IMR-90 (cell line): ENCODE data around the gene SPSB4. TPM values are rescaled to one million over a fixed set of nuclear protein-coding genes. Genes with fewer than 3 reads are reported as not detected.
A peak's percentile ranks its signal among the peaks of the same experiment; 100 is the strongest.

Source experiments
- ATAC-seq: fragments of 200-7000 bp; cut with Tn5 transposase; 2 replicates; pipeline ENCODE4 v1.9.1; 2020; ENCODE audit warnings: low read depth, mild to moderate bottlenecking, moderate library complexity
- BruUV-seq: library from RNA; stranded (reverse); fragments of 400-500 nt; replicated peaks from 2 replicates; lab custom pipeline; 2021; lab: Mats Ljungman, UMichigan
- CTCF ChIA-PET: fragments of 300-600 bp; formaldehyde crosslinking; extraction: SDS; loops from one replicate; lab custom pipeline; 2021; ENCODE audit warnings: antibody characterized with exemption; lab: Yijun Ruan, JAX
- POLR2A ChIA-PET: fragments of 300-600 bp; sonication (Branson Sonifier 250); formaldehyde crosslinking; loops from one replicate; lab custom pipeline; 2022; ENCODE audit warnings: antibody characterized with exemption; ENCODE audit not compliant: unreplicated experiment; lab: Charles Lee
- DNase-seq: peaks from one replicate; pipeline ENCODE4 v3.0.0; 2013
- H2AFZ ChIP-seq: replicated peaks from 2 replicates; pipeline ENCODE3; 2013; ENCODE audit warnings: low read length, mild to moderate bottlenecking; ENCODE audit not compliant: poor library complexity
- H2AK5ac ChIP-seq: 2 replicates; pipeline ENCODE4 v1.6.1; 2013; ENCODE audit warnings: low read depth, low read length, inconsistent platforms
- H2AK9ac ChIP-seq: replicated peaks from 2 replicates; pipeline ENCODE3; 2013; ENCODE audit warnings: mild to moderate bottlenecking, low read depth, low read length, moderate library complexity; ENCODE audit not compliant: poor library complexity
- H2BK120ac ChIP-seq: 2 replicates; pipeline ENCODE4 v1.6.1; 2013; ENCODE audit warnings: low read depth, low read length, inconsistent platforms
- H2BK15ac ChIP-seq: 3 replicates; pipeline ENCODE4 v1.6.1; 2013; ENCODE audit warnings: low read depth, low read length, inconsistent platforms
- H2BK20ac ChIP-seq: 2 replicates; pipeline ENCODE4 v1.6.1; 2013; ENCODE audit warnings: low read depth, mild to moderate bottlenecking, inconsistent platforms, low read length, moderate library complexity
- H2BK5ac ChIP-seq: 2 replicates; pipeline ENCODE4 v1.6.1; 2013; ENCODE audit warnings: mild to moderate bottlenecking, low read depth, low read length, inconsistent platforms; ENCODE audit not compliant: poor library complexity, severe bottlenecking
- H3K14ac ChIP-seq: replicated peaks from 2 replicates; pipeline ENCODE4 v1.6.1; 2013; ENCODE audit warnings: low read depth, low read length, inconsistent platforms
- H3K18ac ChIP-seq: 2 replicates; pipeline ENCODE4 v1.6.1; 2013; ENCODE audit warnings: low read depth, low read length, control low read depth
- H3K23ac ChIP-seq: 2 replicates; pipeline ENCODE4 v1.6.1; 2013; ENCODE audit warnings: low read depth, low read length, inconsistent platforms
- H3K27ac ChIP-seq: 2 replicates; pipeline ENCODE4 v1.5.1; 2013; ENCODE audit warnings: mild to moderate bottlenecking, control low read depth, low read length; ENCODE audit not compliant: insufficient read depth
- H3K27me3 ChIP-seq: 2 replicates; pipeline ENCODE4 v1.6.1; 2013; ENCODE audit warnings: low read length; ENCODE audit not compliant: control insufficient read depth, insufficient read depth
- H3K36me3 ChIP-seq: 2 replicates; pipeline ENCODE4 v1.6.1; 2013; ENCODE audit warnings: low read length, mixed read lengths; ENCODE audit not compliant: control insufficient read depth, insufficient read depth
- H3K4ac ChIP-seq: 2 replicates; pipeline ENCODE4 v1.6.1; 2013; ENCODE audit warnings: low read depth, low read length, inconsistent platforms
- H3K4me1 ChIP-seq: 2 replicates; pipeline ENCODE4 v1.6.1; 2013; ENCODE audit warnings: low read length, mixed read lengths; ENCODE audit not compliant: control insufficient read depth, insufficient read depth
- H3K4me2 ChIP-seq: 2 replicates; pipeline ENCODE4 v1.6.1; 2013; ENCODE audit warnings: low read depth, mild to moderate bottlenecking, control low read depth, low read length, moderate library complexity
- H3K4me3 ChIP-seq: 2 replicates; pipeline ENCODE4 v1.5.1; 2013; ENCODE audit warnings: low read depth, mild to moderate bottlenecking, control low read depth, low read length, moderate library complexity; ENCODE audit not compliant: insufficient read depth
- H3K56ac ChIP-seq: 2 replicates; pipeline ENCODE4 v1.6.1; 2013; ENCODE audit warnings: low read length, inconsistent platforms; ENCODE audit not compliant: insufficient read depth; ENCODE audit errors: extremely low read depth
- H3K79me1 ChIP-seq, 2 experiments: 2 replicates each; pipeline ENCODE4 v1.6.1; 2013; ENCODE audit warnings: low read length in 2 of 2, inconsistent platforms in 1 of 2, low read depth in 1 of 2
- H3K9ac ChIP-seq: 2 replicates; pipeline ENCODE4 v1.6.1; 2013; ENCODE audit warnings: low read depth, low read length, control low read depth
- H3K9me1 ChIP-seq: 2 replicates; pipeline ENCODE4 v1.6.1; 2013; ENCODE audit warnings: low read length, inconsistent platforms; ENCODE audit not compliant: insufficient read depth
- H3K9me3 ChIP-seq: 2 replicates; pipeline ENCODE4 v1.6.1; 2013; ENCODE audit warnings: low read length; ENCODE audit not compliant: control insufficient read depth, insufficient read depth
- H4K20me1 ChIP-seq: 2 replicates; pipeline ENCODE4 v1.6.1; 2013; ENCODE audit warnings: low read length, inconsistent platforms; ENCODE audit not compliant: insufficient read depth
- H4K5ac ChIP-seq: 2 replicates; pipeline ENCODE4 v1.6.1; 2013; ENCODE audit warnings: mild to moderate bottlenecking, low read depth, low read length, control low read depth
- H4K8ac ChIP-seq, 2 experiments: 2 replicates each; pipeline ENCODE4 v1.6.1; 2013; ENCODE audit warnings: low read depth in 2 of 2, low read length in 2 of 2, control low read depth in 1 of 2, inconsistent platforms in 1 of 2
- H4K91ac ChIP-seq: 2 replicates; pipeline ENCODE4 v1.6.1; 2013; ENCODE audit warnings: low read depth, low read length, inconsistent platforms; ENCODE audit not compliant: insufficient read depth
- BHLHE40 ChIP-seq: fragments of 150-350 bp; IDR thresholded peaks from 2 replicates; pipeline ENCODE4 v1.6.1; 2016; ENCODE audit warnings: mild to moderate bottlenecking, low read depth, low read length
- CEBPB ChIP-seq: IDR thresholded peaks from 2 replicates; pipeline ENCODE4 v1.6.1; 2012; ENCODE audit warnings: low read depth, low read length, improper control_type of control experiment
- CHD1 ChIP-seq: IDR thresholded peaks from 2 replicates; pipeline ENCODE4 v1.6.1; 2012; ENCODE audit warnings: low read depth, low read length, improper control_type of control experiment
- MAFK ChIP-seq: IDR thresholded peaks from 2 replicates; pipeline ENCODE4 v1.6.1; 2012; ENCODE audit warnings: low read depth, low read length, improper control_type of control experiment
- MAZ ChIP-seq: IDR thresholded peaks from 2 replicates; pipeline ENCODE4 v1.6.1; 2012; ENCODE audit warnings: low read depth, mild to moderate bottlenecking, low read length, improper control_type of control experiment, moderate library complexity, borderline replicate concordance
- MXI1 ChIP-seq: IDR thresholded peaks from 2 replicates; pipeline ENCODE4 v1.6.1; 2012; ENCODE audit warnings: low read depth, mild to moderate bottlenecking, low read length, moderate library complexity, borderline replicate concordance
- NFE2L2 ChIP-seq: fragments of 150-350 bp; IDR thresholded peaks from 2 replicates; pipeline ENCODE4 v1.6.1; 2016; ENCODE audit warnings: low read depth, mild to moderate bottlenecking, low read length
- POLR2A ChIP-seq: IDR thresholded peaks from 2 replicates; pipeline ENCODE4 v1.6.1; 2012; ENCODE audit warnings: mild to moderate bottlenecking, low read depth, low read length
- RCOR1 ChIP-seq: IDR thresholded peaks from 2 replicates; pipeline ENCODE4 v1.6.1; 2012; ENCODE audit warnings: mild to moderate bottlenecking, low read length, improper control_type of control experiment; ENCODE audit not compliant: insufficient replicate concordance
- RFX5 ChIP-seq: IDR thresholded peaks from 2 replicates; pipeline ENCODE4 v1.8.0; 2012; ENCODE audit warnings: low read depth, mild to moderate bottlenecking, low read length, moderate library complexity
- whole genome bisulfite sequencing, 2 experiments: methylation state at CpG; one replicate each; pipeline versions ENCODE4 v1.1.5 to v1.1.7; 2013; ENCODE audit warnings: missing lambda C conversion rate in 2 of 2; ENCODE audit not compliant: insufficient read length in 1 of 2; ENCODE audit errors: extremely low coverage in 2 of 2; 5-methylcytosine and 5-hydroxymethylcytosine counted together
- dilution Hi-C: fragments of 300-500 bp; cut with HindIII; formaldehyde crosslinking; loops from one replicate; pipeline ENCODE4 v1.14.3; 2018; ENCODE audit warnings: low sequenced_read_pairs; ENCODE audit not compliant: unreplicated experiment
- in situ Hi-C: fragments of 300-500 bp; cut with MboI; formaldehyde crosslinking; loops from 3 replicates; pipeline ENCODE4 v1.14.3; 2019; ENCODE audit warnings: low sequenced_read_pairs, inconsistent platforms, mixed read lengths
- intact Hi-C: fragments of 100-400 bp; cut with micrococcal nuclease; formaldehyde crosslinking; loops from 2 replicates; pipeline ENCODE4 v1.10.0; 2022
- polyA plus RNA-seq, 3 experiments: library from polyadenylated mRNA; depleted of rRNA; stranded (reverse); fragments of >200 nt; gene quantifications; 2 replicates each; pipeline ENCODE4 v1.2.3, GENCODE V29; 2012; ENCODE audit warnings: low replicate concordance in 1 of 3
- total RNA-seq: library from RNA; depleted of rRNA; stranded (reverse); fragments of >200 nt; gene quantifications from 2 replicates; pipeline ENCODE4 v1.2.3, GENCODE V29; 2012
- TF ChIP-seq, protein P1 (sequence below): fragments of 150-350 bp; IDR thresholded peaks from 2 replicates; pipeline ENCODE4 v1.6.1; 2016; ENCODE audit warnings: low read depth, mild to moderate bottlenecking, low read length, moderate library complexity, borderline replicate concordance
- TF ChIP-seq, protein P2 (sequence below): fragments of 150-350 bp; IDR thresholded peaks from 2 replicates; pipeline ENCODE4 v1.6.1; 2017; ENCODE audit warnings: mild to moderate bottlenecking, antibody characterized with exemption, low read length, low read depth

SPSB4 gene
- total and polyA plus RNA-seq, 2 of the 4 experiments (the other 2 are of a cell fraction) = not detected

DNA sequence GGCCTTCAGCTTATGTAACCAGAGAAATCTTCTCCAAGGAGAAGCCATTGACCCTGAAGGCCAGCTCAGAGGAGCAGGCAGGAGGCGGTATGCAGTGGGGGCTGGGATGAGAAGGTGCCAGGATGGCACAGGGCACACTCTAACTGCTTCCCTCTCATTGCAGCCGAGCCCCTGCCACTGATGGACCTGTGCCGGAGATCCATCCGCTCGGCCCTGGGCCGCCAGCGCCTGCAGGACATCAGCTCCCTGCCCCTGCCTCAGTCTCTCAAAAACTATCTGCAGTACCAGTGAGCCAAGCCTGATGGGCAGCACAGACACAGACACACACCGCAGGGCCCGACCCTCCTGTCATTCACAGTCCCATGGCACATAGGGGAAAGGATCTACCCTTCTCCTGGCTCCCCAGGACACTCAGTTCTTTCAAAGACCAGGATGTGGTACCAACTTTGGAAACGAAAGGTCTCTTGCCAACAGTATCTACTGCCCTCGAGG is 95.9 kb downstream of the SPSB4 start:
- Histone ChIP-seq H3K23ac (no peak overlapping the region), H3K27ac (no peak overlapping the region), H2BK120ac (no peak overlapping the region), H3K18ac (no peak overlapping the region), H2BK20ac (no peak overlapping the region), H2BK15ac (no peak overlapping the region), H4K5ac (no peak overlapping the region), H3K36me3 (no peaks in the 10 kb centered on the region), H3K4me3 (no peak overlapping the region), H3K14ac (no peak overlapping the region), H3K4me1 (no peaks in the 10 kb centered on the region), H2AFZ (peak overlapping the region; percentile 21), H4K20me1 (no peaks in the 10 kb centered on the region), H2AK9ac (no peak overlapping the region), H3K4ac (no peak overlapping the region), H3K4me2 (no peak overlapping the region), H3K9ac (no peak overlapping the region), H3K27me3 (no peaks in the 10 kb centered on the region), H3K56ac (no peak overlapping the region), H4K8ac (no peak overlapping the region), H3K9me1 (no peaks in the 10 kb centered on the region), H2BK5ac (no peak overlapping the region), H3K79me1 (no peaks in the 10 kb centered on the region), H2AK5ac (no peak overlapping the region), H4K91ac (no peak overlapping the region), H3K9me3 (no peaks in the 10 kb centered on the region)
- dilution Hi-C loops = no loop called here
- ChIA-PET POLR2A (no interaction called here), CTCF (interaction anchor here (0.5 kb wide), 1 partner anchor 423 kb away, joined by 3 read pairs; no protein-coding TSS in a partner anchor)
- no peak for TF ChIP-seq BHLHE40
- TF ChIP-seq POLR2A = no peak
- TF ChIP-seq, protein P1, sequence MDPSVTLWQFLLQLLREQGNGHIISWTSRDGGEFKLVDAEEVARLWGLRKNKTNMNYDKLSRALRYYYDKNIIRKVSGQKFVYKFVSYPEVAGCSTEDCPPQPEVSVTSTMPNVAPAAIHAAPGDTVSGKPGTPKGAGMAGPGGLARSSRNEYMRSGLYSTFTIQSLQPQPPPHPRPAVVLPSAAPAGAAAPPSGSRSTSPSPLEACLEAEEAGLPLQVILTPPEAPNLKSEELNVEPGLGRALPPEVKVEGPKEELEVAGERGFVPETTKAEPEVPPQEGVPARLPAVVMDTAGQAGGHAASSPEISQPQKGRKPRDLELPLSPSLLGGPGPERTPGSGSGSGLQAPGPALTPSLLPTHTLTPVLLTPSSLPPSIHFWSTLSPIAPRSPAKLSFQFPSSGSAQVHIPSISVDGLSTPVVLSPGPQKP = no peak
- TF ChIP-seq MAZ = no peak
- TF ChIP-seq MAFK = no peak
- no peak for TF ChIP-seq CHD1
- no peak for TF ChIP-seq MXI1
- TF ChIP-seq NFE2L2 = no peak
- TF ChIP-seq CEBPB = no peak
- TF ChIP-seq RFX5 = no peak
- no peak for TF ChIP-seq RCOR1
- TF ChIP-seq, protein P2, sequence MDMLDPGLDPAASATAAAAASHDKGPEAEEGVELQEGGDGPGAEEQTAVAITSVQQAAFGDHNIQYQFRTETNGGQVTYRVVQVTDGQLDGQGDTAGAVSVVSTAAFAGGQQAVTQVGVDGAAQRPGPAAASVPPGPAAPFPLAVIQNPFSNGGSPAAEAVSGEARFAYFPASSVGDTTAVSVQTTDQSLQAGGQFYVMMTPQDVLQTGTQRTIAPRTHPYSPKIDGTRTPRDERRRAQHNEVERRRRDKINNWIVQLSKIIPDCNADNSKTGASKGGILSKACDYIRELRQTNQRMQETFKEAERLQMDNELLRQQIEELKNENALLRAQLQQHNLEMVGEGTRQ = no peak
- in situ Hi-C loops = no loop called here
- ATAC-seq (no peak), DNase-seq (no peak)
- 83% methylated on average over 4 of the region's 11 CpGs; no CpG with 5 or more reads in 1 of the 2 experiments for WGBS, 2 experiments
- intact Hi-C loops = no loop called here
- no TSS peak for BruUV-seq
